Fibroblast of skin of left quadriceps (primary cell): ENCODE measurements around the gene MAP3K7.
A peak's percentile ranks its signal among the peaks of the same experiment; 100 is the strongest.

Source experiments
- DNase-seq, 2 experiments: peaks; one replicate each; pipeline ENCODE4 v3.0.0-alpha.2; 2013; ENCODE audit warnings: low read depth in 2 of 2

The MAP3K7 gene

DNA sequence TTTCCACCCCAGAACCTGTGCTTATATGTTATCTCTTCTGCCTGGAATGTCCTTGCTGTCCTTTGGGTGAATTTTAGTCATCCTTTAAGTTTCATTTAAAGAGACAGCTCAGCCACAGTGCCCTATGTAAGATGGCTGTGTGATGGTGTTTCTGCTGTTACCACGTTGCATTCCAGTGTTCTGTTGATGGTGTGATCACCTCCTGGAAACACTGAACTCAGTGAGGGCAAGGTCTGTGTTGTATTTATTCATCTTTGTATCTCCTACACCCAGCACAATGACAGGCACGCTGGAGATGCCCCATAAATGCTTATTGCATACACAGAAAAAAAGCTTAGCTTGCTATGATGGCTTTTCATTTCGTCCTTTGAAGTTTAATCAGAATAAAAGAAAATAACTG is 102.5 kb downstream of the MAP3K7 start:
- no peak for DNase-seq

DNA sequence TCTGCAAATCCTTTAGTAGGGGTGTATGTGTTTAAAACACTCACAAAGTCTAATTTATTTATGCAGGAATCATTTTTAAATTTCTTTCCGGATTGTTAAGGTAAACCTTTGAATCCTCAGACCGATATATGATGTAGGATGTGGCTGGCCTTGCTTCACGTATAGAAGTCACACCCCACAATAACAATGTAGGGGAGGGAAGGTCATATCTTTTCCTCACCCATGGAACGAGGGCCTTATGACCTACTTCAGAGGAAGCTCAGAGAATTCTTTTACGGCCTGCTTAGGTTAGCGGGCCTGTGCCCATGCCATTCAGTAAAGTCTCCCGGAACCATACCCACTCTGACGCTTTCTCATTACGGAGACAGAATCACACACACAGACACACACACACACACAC is 102.9 kb downstream of the MAP3K7 start:
- no peak for DNase-seq

DNA sequence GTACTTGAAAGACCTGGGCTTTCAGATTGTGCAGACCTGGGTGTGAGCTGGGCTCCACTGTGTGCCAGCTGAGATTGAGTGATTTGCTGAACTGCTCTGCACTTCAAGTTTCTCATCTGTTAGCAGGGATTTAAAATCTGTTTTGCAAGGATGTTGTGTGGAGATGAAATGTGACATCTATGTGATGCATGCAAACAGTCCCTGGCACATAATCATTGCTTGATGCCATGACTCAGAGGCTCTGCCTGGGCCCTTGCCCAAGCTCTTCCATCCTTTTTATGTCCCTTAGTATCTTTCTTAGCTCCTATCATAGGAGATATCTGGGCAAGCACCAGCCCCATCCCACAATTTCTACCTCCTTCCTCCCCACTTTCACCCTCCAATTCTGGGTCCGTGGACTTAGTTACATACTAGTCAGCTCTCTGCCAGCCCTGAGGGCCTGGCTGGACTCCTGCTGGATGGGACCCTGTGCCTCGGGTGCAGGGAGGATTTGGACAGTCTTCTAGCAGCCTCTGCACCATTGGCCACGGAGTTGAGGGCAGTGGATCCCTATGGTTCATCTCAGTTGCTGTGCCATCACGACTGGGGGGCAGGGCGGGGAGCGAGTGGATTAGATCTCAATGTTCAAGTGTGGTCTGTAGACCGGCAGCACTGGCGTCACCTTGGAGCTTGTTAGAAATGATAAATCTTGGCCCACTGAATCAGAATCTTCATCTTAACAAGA is 103.6 kb downstream of the MAP3K7 start:
- DNase-seq, result no peak

GRCh38 chr6:90480666-90481065 is 106.2 kb downstream of the MAP3K7 start:
- DNase-seq, result no peak

DNA sequence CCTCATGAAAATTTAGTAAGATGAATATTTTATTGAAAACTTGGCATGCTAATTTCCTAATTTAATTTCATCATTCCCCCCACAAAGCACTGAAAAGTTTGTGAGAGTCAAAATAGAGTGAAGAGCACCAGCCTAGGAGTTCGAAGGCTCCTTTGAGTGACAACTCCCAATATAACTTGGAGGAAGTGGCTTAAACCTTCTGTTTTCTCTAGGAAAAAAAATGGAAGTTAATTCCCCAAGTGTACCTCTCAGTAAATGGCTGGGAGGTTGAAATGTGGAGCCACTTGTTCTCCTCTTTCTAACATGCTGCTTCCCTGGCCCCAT is 107.3 kb downstream of the MAP3K7 start:
- no peak for DNase-seq

DNA sequence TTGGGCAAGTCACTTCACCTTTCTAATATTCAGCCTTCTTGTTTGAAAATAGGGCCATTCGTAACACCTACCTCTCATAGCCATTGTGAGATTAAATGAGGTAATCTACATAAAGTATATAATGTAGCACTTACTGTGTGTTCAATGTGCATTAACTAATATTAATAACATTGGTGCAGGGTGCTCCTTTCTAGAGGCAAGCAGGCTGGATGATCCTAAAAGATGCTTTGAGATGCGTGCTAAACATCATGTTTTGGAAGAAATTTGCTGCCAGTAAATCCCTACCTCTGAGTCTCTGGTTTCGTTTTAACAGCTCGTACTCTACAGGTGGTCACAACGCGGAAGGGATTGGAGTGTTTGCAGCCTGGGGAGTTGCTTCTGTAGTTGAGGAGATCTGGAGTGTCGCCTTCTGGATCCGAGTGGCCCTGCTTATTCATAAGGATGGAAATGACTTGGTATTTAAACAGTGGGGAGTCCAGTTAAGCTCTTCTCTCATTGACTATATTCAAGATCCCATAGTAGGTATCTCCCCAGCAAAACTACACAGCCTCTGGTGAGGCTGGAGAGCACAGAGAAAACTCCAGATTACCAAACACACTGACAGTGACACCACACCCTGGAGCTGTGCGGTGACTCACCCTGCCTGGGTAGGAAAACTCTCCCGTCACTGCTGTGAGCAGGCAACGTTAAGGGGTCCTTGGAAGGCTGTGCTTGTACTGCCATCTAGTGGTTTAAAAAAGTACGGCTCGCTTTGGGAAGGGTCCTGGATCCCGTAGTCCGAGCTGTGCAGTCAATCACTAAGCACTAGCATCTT is 107.9 kb downstream of the MAP3K7 start:
- peak; percentile 86 to 87 for DNase-seq

DNA sequence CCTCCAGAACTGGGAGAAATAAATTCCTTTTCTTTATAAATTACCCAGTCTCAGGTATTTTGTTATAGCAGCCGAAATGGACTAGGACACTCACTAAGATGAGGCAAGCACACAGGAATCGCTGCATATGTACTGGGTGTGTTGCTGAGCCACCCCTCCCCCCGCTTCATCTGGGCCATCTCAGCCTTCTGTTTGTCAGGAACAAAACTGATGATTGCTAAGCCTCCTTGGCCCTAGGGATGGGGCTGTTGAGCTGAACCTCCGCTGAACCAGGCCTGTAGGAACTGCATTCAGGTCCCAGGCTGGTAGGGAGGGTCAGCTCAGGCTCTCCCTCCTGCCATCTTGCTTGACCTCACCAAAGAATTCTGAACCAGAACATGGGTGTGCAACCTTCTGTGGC is 108.6 kb downstream of the MAP3K7 start:
- no peak for DNase-seq

- DNase-seq, result no peak
Observed at GRCh38 chr6:90477366-90477765, 109.5 kb downstream of the MAP3K7 start.

GRCh38 chr6:90472716-90473115 is 114.2 kb downstream of the MAP3K7 start:
- DNase-seq, result no peak

DNA sequence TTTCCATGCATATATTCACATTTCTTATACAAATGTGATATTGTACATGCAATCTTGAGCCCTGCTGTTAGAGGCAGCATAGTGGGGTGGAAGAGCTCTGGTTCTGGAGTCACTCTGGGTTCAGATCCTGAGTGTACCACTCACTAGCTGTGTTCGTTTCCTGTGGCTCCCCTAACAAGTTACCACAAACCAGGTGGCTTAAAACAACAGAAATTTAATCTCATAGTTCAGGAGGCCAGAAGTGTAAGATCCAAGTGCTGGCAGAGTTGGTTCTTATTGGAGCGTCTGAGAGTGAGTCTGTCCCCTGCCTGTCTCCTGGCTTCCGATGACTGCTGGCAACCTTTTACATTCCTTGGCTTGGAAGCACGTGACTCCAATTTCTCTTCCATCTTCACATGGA is 115.6 kb downstream of the MAP3K7 start:
- no peak for DNase-seq

- DNase-seq, result no peak
Observed at GRCh38 chr6:90469906-90470305, 117.0 kb downstream of the MAP3K7 start.

GRCh38 chr6:90468859-90469258 is 118.0 kb downstream of the MAP3K7 start:
- DNase-seq, result no peak

GRCh38 chr6:90468080-90468479 is 118.8 kb downstream of the MAP3K7 start:
- no peak for DNase-seq

GRCh38 chr6:90467546-90467945 is 119.3 kb downstream of the MAP3K7 start:
- DNase-seq, result no peak

DNA sequence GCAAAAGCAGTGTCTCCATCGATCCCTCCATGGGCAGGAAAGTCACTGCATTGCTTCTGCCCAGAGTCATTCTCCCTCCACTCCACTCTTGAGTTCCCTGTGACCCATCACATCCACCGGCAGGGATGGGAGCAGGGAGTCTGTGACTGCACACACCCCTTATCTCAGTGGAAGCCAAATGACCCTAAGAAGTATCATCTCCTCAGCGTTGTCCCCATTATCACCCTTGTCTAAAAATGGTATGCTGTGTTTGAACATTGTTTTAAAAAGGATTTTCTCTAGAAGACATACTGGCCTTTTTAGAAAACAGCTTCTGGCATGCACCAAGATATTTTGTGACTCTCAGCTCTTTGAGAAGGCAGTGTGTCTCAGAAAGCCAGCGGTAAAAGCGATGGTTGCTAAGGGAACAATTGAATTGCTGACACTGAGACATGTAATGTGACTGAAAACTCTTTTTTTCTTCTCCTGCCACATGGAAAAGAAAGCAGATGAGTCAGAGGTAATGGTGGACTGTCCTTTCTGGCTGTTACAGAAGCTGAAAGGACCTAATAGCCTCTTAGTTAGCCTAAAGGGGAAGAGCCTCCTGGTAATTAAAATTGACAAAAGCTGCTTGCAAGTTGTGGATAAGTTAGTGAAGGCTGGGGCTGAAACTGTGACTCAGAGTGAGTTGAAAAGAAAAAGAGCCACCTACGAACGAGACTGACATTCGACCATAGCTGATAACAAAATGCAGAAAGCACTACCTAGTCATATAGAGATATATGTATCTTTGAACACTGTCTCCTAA is 120.5 kb downstream of the MAP3K7 start:
- DNase-seq, result no peak

DNA sequence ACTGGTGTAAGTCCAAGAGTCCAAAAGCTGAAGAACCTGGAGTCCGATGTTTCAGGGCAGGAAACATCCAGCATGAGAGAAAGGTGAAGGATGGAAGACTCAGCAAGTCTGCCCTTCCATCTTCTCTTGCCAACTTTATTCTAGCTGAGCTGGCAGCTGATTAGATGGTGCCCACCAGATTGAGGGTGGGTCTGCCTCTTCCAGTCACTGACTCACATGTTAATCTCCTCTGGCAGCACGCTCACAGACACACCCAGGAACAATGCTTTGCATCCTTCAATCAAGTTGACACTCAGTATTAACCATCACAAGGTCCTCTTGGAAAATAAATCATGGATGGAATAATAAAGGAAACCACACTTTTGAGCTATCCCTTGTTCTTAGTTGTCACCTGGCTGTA is 121.2 kb downstream of the MAP3K7 start:
- no peak for DNase-seq

GRCh38 chr6:90464507-90464906 is 122.4 kb downstream of the MAP3K7 start:
- no peak for DNase-seq

GRCh38 chr6:90463874-90464273 is 123.0 kb downstream of the MAP3K7 start:
- DNase-seq, result no peak
